GM21526 (cell line): ENCODE measurements around the gene MAK.
"Not testable (repeated sequence)": the region's sequence is repeated elsewhere in the genome, so short reads cannot be mapped to it uniquely, and the experiment has no call there.

Experiments
- ATAC-seq: cut with Tn5 transposase; IDR thresholded peaks from one replicate; pipeline ENCODE4 v1.9.1; 2021; ENCODE audit warnings: moderate library complexity; ENCODE audit not compliant: unreplicated experiment, low FRiP score

MAK gene

DNA sequence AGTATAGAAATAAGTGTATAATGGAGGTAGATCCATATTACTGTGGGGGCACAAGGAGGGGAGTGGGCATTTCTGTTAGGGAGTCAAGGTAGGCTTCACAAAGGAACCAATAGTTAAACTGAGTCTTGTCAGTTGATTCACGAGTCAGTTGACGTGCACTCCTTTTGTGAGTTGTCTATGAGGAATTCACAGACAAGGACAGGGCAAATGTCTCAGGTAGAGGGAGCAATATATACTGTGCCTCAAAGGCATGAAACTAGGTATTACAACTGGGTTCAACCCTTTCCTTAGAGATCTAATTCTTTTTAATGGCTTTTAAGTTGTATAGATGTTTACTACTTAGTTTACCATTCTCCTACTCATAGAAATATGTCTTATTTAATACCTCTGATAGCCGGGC is 104.5 kb downstream of the MAK start:
- ATAC-seq: no peak

DNA sequence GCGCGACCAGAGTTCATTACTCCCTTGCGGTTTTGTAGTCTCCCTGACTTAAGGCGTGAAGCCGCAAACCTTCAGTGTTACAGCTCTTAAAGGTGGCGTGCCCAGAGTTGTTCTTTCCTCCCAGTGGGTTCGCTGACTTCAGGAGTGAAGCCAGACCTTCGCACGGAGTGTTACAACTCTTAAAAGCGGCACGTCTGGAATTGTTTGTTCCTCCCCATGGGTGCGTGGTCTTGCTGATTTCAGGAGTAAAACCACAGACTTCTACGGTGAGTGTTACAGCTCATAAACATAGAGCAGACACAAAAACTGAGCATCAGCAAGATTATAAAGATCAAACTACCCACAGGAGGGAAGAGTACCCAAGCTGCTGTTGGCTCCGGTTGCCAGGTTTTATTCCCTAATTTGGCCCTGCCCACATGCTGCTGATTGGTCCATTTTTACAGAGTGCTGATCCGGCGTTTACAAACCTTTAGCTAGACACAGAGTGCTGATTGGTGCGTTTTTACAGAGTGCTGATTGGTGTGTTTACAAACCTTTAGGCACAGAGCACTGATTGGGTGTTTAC is 105.1 kb downstream of the MAK start:
- no peak for ATAC-seq

DNA sequence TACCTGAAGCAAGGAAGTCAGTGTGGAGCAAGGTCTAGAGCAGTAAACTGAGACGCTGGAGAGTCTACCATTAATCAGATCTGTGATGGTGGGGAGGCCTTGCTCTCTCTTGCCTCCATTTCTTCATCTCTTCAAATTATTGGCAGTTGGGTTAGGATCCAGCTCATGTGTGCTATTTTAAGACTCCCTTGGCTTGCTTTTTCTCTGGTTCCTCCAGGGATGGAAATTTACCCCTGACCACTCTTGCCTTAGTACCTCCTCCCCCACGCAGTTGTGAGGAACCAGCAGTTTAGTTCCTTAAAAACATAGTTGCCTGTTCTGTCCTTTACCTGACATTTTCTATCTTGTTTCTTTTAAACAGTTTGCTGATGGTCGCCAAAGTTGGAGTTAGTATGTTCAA is 108.1 kb downstream of the MAK start:
- no peak for ATAC-seq

GRCh38 chr6:10725716-10726115 is 112.6 kb downstream of the MAK start:
- ATAC-seq: no peak

DNA sequence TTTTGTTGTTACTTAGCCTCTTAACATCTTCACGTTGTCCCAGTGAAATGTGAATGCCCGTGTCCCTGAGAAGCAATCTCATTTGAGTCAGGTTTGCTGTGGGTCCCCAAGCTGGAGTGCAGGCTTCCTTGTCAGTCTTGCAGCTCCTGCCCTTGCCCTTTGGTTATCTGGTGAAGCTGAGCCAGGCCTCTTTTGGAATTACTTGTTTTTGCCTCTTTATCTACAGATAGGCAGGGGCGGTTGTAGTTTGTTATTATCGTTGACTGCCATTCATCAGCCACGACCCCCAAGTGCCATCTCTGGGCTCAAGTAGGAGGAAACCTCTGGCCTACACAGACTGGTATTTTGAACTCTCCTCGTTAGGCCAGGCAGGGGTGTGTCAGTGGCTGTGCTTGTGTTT is 113.3 kb downstream of the MAK start:
- ATAC-seq: no peak

DNA sequence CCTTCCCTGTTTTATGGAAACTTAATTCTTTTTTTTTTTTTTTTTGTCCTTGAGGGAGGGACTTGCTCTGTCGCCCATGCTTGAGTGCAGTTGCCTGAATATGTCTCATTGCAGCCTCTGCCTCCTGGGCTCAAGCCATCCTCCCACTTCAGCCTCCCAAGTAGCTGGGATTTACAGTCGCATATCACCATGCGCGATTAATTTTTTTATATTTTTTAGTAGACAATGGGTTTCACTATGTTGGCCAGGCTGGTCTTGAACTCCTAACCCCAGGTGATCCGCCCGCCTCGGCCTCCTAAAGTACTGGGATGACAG is 114.8 kb downstream of the MAK start:
- ATAC-seq: no peak

GRCh38 chr6:10722820-10723566 is 115.3 kb downstream of the MAK start, which contains the start of gene TMEM14C:
Gene TMEM14C, plus strand, starts transcription at chr6:10723070. Its CDS starts 1,544 bp downstream, at chr6:10724614.
- ATAC-seq: peak; percentile 96

GRCh38 chr6:10722570-10722819 is 115.8 kb downstream of the MAK start:
- ATAC-seq: no peak

DNA sequence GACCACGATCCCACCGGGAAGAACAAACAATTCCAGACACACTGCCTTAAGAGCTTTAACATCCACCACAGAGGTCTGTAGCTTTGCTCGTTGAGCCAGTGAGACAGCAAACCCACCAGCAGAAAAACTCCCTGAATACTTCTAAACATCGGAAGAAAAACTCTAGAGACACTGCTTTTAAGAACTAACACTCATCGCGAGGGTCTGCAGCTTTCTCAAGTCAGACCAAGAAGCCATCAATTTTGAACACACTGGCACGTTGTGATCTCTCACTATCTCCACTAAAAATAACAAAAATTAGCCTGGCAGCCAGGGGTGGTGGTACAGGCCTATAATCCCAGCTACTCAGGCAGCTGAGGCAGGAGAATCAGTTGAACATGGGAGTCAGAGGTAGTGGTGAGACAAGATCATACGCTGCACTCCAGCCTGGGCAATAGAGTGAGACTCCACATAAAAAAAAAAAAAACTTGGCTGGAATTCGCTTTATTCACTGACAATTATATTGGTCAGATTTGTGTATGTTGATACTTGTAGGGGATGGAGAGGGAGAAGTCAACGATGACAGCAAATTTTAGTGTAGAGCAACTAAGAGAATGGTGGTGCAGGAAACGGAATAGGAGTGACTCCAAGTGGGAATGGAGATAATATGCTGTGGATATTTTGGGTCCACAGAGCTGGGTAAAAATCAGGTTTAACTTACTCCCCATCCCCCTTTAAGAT is 116.3 kb downstream of the MAK start:
- ATAC-seq: no peak

DNA sequence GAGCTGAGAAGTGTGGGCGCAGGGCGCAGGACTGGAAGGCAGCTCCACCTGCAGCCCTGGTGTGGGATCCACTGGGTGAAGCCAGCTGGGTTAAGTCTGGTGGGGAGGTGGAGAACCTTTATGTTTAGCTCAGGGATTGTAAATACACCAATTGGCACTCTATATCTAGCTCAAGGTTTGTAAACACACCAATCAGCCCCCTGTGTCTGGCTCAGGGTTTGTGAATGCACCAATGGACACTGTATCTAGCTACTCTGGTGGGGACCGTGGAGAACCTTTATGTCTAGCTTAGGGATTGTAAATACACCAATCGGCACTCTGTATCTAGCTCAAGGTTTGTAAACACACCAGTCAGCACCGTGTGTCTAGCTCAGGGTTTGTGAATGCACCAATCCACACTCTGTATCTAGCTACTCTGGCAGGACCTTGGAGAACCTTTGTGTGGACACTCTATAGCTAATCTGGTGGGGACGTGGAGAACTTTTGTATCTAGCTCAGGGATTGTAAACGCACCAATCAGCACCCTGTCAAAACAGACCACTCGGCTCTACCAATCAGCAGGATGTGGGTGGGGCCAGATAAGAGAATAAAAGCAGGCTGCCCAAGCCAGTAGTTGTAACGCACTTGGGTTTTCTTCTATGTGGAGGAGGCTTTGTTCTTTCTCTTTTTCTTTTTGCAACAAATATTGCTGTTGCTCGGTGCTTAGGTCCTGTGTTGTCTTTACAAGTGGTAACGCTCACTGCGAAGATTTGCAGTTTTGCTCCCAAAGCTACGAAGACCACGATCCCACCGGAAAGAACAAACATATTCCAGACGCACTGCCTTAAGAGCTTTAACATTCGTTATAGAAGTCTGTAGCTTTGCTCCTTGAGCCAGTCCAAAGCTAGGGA is 117.1 kb downstream of the MAK start:
- not testable (repeated sequence) for ATAC-seq

DNA sequence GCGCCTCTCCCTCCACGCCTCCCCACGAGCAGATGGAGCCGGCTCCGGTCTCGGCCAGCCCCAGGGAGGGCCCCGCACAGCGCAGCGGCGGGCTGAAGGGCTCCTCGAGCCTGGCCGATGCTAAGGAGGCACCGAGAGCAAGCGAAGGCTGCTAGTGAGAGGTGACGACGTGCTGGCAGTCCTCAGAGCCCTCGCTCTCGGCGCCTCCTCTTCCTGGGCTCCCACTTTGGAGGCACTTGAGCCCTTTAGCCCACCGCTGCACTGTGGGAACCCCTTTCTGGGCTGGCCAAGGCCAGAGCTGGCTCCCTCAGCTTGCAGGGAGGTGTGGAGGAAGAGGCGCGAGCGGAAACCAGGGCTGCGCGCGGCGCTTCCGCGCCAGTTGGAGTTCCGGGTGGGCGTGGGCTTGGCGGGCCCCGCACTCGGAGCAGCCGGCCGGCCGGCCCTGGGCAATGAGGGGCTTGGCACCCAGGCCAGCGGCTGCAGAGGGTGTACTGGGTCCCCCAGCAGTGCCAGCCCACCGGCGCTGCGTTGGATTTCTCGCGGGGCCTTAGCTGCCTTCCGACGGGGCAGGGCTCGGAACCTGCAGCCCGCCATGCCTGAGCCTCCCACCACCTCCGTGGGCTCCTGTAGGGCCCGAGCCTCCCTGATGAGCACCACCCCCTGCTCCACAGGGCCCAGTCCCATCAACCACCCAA is 117.9 kb downstream of the MAK start:
- peak; percentile 27 for ATAC-seq

GRCh38 chr6:10719964-10720264 is 118.4 kb downstream of the MAK start:
- ATAC-seq: no peak

- no peak for ATAC-seq
These were observed 118.9 kb downstream of the MAK start for GRCh38 chr6:10719296-10719963.

DNA sequence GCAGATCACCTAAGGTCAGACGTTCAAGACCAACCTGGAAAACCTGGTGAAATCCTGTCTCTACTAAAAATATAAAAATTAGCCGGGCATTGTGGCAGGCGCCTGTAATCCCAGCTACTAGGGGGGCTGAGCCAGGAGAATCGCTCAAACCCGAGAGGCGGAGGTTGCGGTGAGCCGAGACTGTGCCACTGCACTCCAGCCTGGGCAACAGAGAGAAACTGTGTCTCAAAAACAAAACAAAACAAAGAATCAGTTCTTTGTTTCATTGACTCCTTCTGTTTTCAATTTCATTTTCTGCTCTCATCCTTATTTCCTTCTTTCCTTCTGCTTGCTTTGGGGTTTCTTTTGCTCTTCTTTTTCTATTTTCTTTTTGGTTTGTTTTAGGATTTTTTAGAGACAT is 124.4 kb downstream of the MAK start:
- no peak for ATAC-seq
